GM18858 (cell line): Measurements from ENCODE around the gene PKD1L1.
"Not testable (repeated sequence)": the region's sequence is repeated elsewhere in the genome, so short reads cannot be mapped to it uniquely, and the experiment has no call there.

Source experiments
- ATAC-seq: cut with Tn5 transposase; IDR thresholded peaks from one replicate; pipeline ENCODE4 v1.9.1; 2021; ENCODE audit not compliant: unreplicated experiment

Gene PKD1L1

GRCh38 chr7:47772492-47772891 is 175.8 kb downstream of the PKD1L1 start:
- ATAC-seq = no peak

- no peak for ATAC-seq
Observed at GRCh38 chr7:47771990-47772360, 176.3 kb downstream of the PKD1L1 start.

- no peak for ATAC-seq
Observed at GRCh38 chr7:47771336-47771989, 176.8 kb downstream of the PKD1L1 start.

GRCh38 chr7:47766126-47766525 is 182.1 kb downstream of the PKD1L1 start:
- ATAC-seq = no peak

- ATAC-seq = no peak
Observed at GRCh38 chr7:47765373-47765979, 182.8 kb downstream of the PKD1L1 start.

- ATAC-seq = no peak
Observed at GRCh38 chr7:47764746-47765145, 183.5 kb downstream of the PKD1L1 start.

- no peak for ATAC-seq
Observed at GRCh38 chr7:47763063-47763974, 184.9 kb downstream of the PKD1L1 start.

- no peak for ATAC-seq
Observed at GRCh38 chr7:47762746-47763062, 185.6 kb downstream of the PKD1L1 start.

- ATAC-seq = no peak
Observed at GRCh38 chr7:47762207-47762606, 186.1 kb downstream of the PKD1L1 start.

- ATAC-seq = no peak
Observed at GRCh38 chr7:47759056-47759706, 189.1 kb downstream of the PKD1L1 start.

- no peak for ATAC-seq
Observed at GRCh38 chr7:47758546-47758945, 189.7 kb downstream of the PKD1L1 start.

- no peak for ATAC-seq
Observed at GRCh38 chr7:47757921-47758411, 190.3 kb downstream of the PKD1L1 start.

- no peak for ATAC-seq
Observed at GRCh38 chr7:47756636-47757035, 191.6 kb downstream of the PKD1L1 start.

- ATAC-seq = no peak
Observed at GRCh38 chr7:47755248-47755647, 193.0 kb downstream of the PKD1L1 start.

GRCh38 chr7:47751724-47752123 is 196.5 kb downstream of the PKD1L1 start:
- not testable (repeated sequence) for ATAC-seq

- ATAC-seq = no peak
Observed at GRCh38 chr7:47751043-47751442, 197.2 kb downstream of the PKD1L1 start.

- ATAC-seq = no peak
Observed at GRCh38 chr7:47748041-47748440, 200.2 kb downstream of the PKD1L1 start.

GRCh38 chr7:47747160-47747559 is 201.1 kb downstream of the PKD1L1 start:
- no peak for ATAC-seq

GRCh38 chr7:47746468-47746867 is 201.8 kb downstream of the PKD1L1 start:
- ATAC-seq = no peak

GRCh38 chr7:47744883-47745282 is 203.4 kb downstream of the PKD1L1 start:
- no peak for ATAC-seq

- no peak for ATAC-seq
Observed at GRCh38 chr7:47743965-47744591, 204.2 kb downstream of the PKD1L1 start.
